GM10248 (cell line): ENCODE results near the gene GRAP2.
A peak's percentile ranks its signal among the peaks of the same experiment; 100 is the strongest.

Experiments
- CTCF ChIA-PET: fragments of 300-600 bp; sonication (Branson Sonifier 250); formaldehyde crosslinking; extraction: SDS; loops from one replicate; lab custom pipeline; 2021; ENCODE audit warnings: antibody characterized with exemption; lab: Yijun Ruan, JAX
- POLR2A ChIA-PET: fragments of 350-650 bp; sonication (Branson Sonifier 250); formaldehyde crosslinking; extraction: SDS; loops from one replicate; lab custom pipeline; 2020; ENCODE audit warnings: antibody characterized with exemption; lab: Yijun Ruan, JAX
- DNase-seq: peaks from one replicate; pipeline ENCODE4 v3.0.0; 2012; ENCODE audit errors: extremely low spot score
- CTCF ChIP-seq: IDR thresholded peaks from 2 replicates; pipeline ENCODE4 v1.5.1; 2012; ENCODE audit warnings: mild to moderate bottlenecking, low read depth; ENCODE audit errors: extremely low read depth, missing control alignments, control extremely low read depth

The GRAP2 gene

GRCh38 chr22:39997421-39997820, 96.5 kb downstream of the GRAP2 start:
- TF ChIP-seq CTCF, result no peak
- ChIA-PET POLR2A (no interaction called here), CTCF (interaction anchor here (1.0 to 2.1 kb wide), 2 partner anchors 19 to 462 kb away, joined by 3 to 4 read pairs; no protein-coding TSS in a partner anchor)
- DNase-seq, result no peak

- CTCF ChIA-PET, result interaction anchor here (1.0 to 2.1 kb wide), 2 partner anchors 20 to 463 kb away, joined by 3 to 4 read pairs; no protein-coding TSS in a partner anchor
- no peak for TF ChIP-seq CTCF
- no peak for DNase-seq
- POLR2A ChIA-PET, result no interaction called here
Measured at GRCh38 chr22:39997939-39998726, 97.2 kb downstream of the GRAP2 start.

GRCh38 chr22:39999144-39999757, 98.4 kb downstream of the GRAP2 start:
- no peak for DNase-seq
- CTCF ChIA-PET, result interaction anchor here (2.9 kb wide), 1 partner anchor 26 kb away, joined by 14 read pairs; no protein-coding TSS in a partner anchor
- POLR2A ChIA-PET, result no interaction called here
- peak; percentile 9 for TF ChIP-seq CTCF

GRCh38 chr22:40000171-40000570, 99.3 kb downstream of the GRAP2 start:
- CTCF ChIA-PET, result interaction anchor here (1.0 to 2.9 kb wide), 6 partner anchors 9 to 456 kb away, joined by 3 to 14 read pairs (median 4); no protein-coding TSS in a partner anchor
- no peak for DNase-seq
- POLR2A ChIA-PET, result no interaction called here
- no peak for TF ChIP-seq CTCF

- DNase-seq, result no peak
- ChIA-PET CTCF (interaction anchor here (1.0 to 2.9 kb wide), 5 partner anchors 9 to 457 kb away, joined by 3 to 14 read pairs (median 4); no protein-coding TSS in a partner anchor), POLR2A (interaction anchor here (0.6 kb wide), 1 partner anchor 9 kb away, joined by 7 read pairs; no protein-coding TSS in a partner anchor)
- no peak for TF ChIP-seq CTCF
Measured at GRCh38 chr22:40001106-40001505, 100.2 kb downstream of the GRAP2 start.

GRCh38 chr22:40001800-40002577, 101.1 kb downstream of the GRAP2 start:
- no peak for DNase-seq
- CTCF ChIA-PET, result interaction anchor here (2.9 kb wide), 1 partner anchor 23 kb away, joined by 14 read pairs; no protein-coding TSS in a partner anchor
- no peak for TF ChIP-seq CTCF
- POLR2A ChIA-PET, result no interaction called here
